SK-N-SH (cell line): Measurements from ENCODE around the gene ATP5PD.

ENCODE experiments used
- CHD2 ChIP-seq: fragments of 150-350 bp; IDR thresholded peaks from 2 replicates; pipeline ENCODE4 v1.6.1; 2018; ENCODE audit warnings: low read length; ENCODE audit not compliant: partially characterized antibody
- CTCF ChIP-seq: fragments of 200-600 bp; sonication (generic); IDR thresholded peaks from 2 replicates; pipeline ENCODE4 v1.6.1; 2017; ENCODE audit warnings: antibody characterized with exemption, mild to moderate bottlenecking, moderate library complexity
- ELF1 ChIP-seq: IDR thresholded peaks from 2 replicates; pipeline ENCODE4 v1.4.0; 2012
- EP300 ChIP-seq, 2 experiments: IDR thresholded peaks; 2 replicates each; pipeline versions ENCODE4 v1.4.0 to v1.6.1; 2012; ENCODE audit warnings: borderline replicate concordance in 1 of 2, low read depth in 1 of 2, low read length in 1 of 2
- EZH2phosphoT487 ChIP-seq: fragments of 200-600 bp; sonication (generic); IDR thresholded peaks from 2 replicates; pipeline ENCODE4 v1.6.1; 2017; ENCODE audit warnings: low read depth, mixed run types, mild to moderate bottlenecking, antibody characterized with exemption, moderate library complexity, borderline replicate concordance
- FOSL2 ChIP-seq: IDR thresholded peaks from 2 replicates; pipeline ENCODE4 v1.4.0; 2012; ENCODE audit warnings: low read depth, mild to moderate bottlenecking, moderate library complexity, borderline replicate concordance
- MEF2A ChIP-seq: IDR thresholded peaks from 2 replicates; pipeline ENCODE4 v1.4.0; 2012; ENCODE audit warnings: low read depth, borderline replicate concordance
- POLR2AphosphoS5 ChIP-seq: IDR thresholded peaks from 2 replicates; pipeline ENCODE4 v1.6.1; 2012; ENCODE audit warnings: low read depth, low read length
- RAD21 ChIP-seq: IDR thresholded peaks from 2 replicates; pipeline ENCODE4 v1.6.1; 2012; ENCODE audit warnings: mild to moderate bottlenecking, low read length
- RCOR1 ChIP-seq: fragments of 150-350 bp; IDR thresholded peaks from 2 replicates; pipeline ENCODE4 v1.6.1; 2017; ENCODE audit warnings: antibody characterized with exemption, low read length
- REST ChIP-seq: IDR thresholded peaks from 2 replicates; pipeline ENCODE4 v1.6.1; 2012; ENCODE audit warnings: mild to moderate bottlenecking, low read depth, low read length, moderate library complexity
- RXRA ChIP-seq: IDR thresholded peaks from 2 replicates; pipeline ENCODE4 v1.4.0; 2012; ENCODE audit warnings: low read depth, mild to moderate bottlenecking, borderline replicate concordance
- SIN3A ChIP-seq: IDR thresholded peaks from 2 replicates; pipeline ENCODE4 v1.6.1; 2012; ENCODE audit warnings: low read depth, mild to moderate bottlenecking, low read length, moderate library complexity, borderline replicate concordance

- TF ChIP-seq ELF1 (no peak), CTCF (no peak), POLR2AphosphoS5 (no peak), RXRA (no peak), EZH2phosphoT487 (no peak), MEF2A (no peak), CHD2 (no peak), FOSL2 (no peak), EP300 (IDR thresholded peaks at IDR 0.05; ENCODE audit: borderline replicate concordance in 1 of 2, low read depth in 1 of 2, low read length in 1 of 2) (no peak), REST (no peak), RCOR1 (no peak), RAD21 (no peak), SIN3A (no peak)
Measured at GRCh38 chr17:74994440-74994839, 52.3 kb downstream of the ATP5PD start.
